Stimulated activated CD8-positive, alpha-beta memory T cell treated with anti-CD3 and anti-CD28 coated beads, Interleukin-12 subunit alpha, Interleukin-12 subunit beta, amount 100 ng/mL, for 24 hours (primary cell): ENCODE results near the gene SPRYD7.
A peak's percentile ranks its signal among the peaks of the same experiment; 100 is the strongest.
"Not testable (repeated sequence)": the region's sequence is repeated elsewhere in the genome, so short reads cannot be mapped to it uniquely, and the experiment has no call there.

Experiments used
- DNase-seq: peaks from one replicate; pipeline ENCODE4 v3.0.0-alpha.2; 2020; ENCODE audit errors: extremely low read depth

SPRYD7 gene

GRCh38 chr13:49936075-49936967 lies at the start of gene SPRYD7:
Gene SPRYD7 (minus strand): TSS chr13:49936340. CDS start chr13:49936235, 105 bp downstream.
- peak; percentile 89 for DNase-seq

GRCh38 chr13:49985129-49985528 lies 49.0 kb upstream of the SPRYD7 start:
- DNase-seq, result no peak

- DNase-seq, result no peak
Observed at GRCh38 chr13:49980266-49980665, 44.1 kb upstream of the SPRYD7 start.

GRCh38 chr13:49977992-49978391 lies 41.9 kb upstream of the SPRYD7 start:
- DNase-seq, result no peak

- DNase-seq, result peak; percentile 32
Observed at GRCh38 chr13:49976314-49977258, 40.4 kb upstream of the SPRYD7 start.

- DNase-seq, result no peak
Observed at GRCh38 chr13:49975826-49976225, 39.7 kb upstream of the SPRYD7 start.

GRCh38 chr13:49972709-49973108 lies 36.6 kb upstream of the SPRYD7 start:
- no peak for DNase-seq

- no peak for DNase-seq
Observed at GRCh38 chr13:49967456-49967855, 31.3 kb upstream of the SPRYD7 start.

GRCh38 chr13:49958321-49958720 lies 22.2 kb upstream of the SPRYD7 start:
- no peak for DNase-seq

- DNase-seq, result no peak
Observed at GRCh38 chr13:49956131-49956530, 20.0 kb upstream of the SPRYD7 start.

- DNase-seq, result no peak
Observed at GRCh38 chr13:49954674-49955455, 18.7 kb upstream of the SPRYD7 start.

- no peak for DNase-seq
Observed at GRCh38 chr13:49953560-49953959, 17.4 kb upstream of the SPRYD7 start.

GRCh38 chr13:49951754-49952535 lies 15.8 kb upstream of the SPRYD7 start:
- DNase-seq, result no peak

- not testable (repeated sequence) for DNase-seq
Observed at GRCh38 chr13:49948777-49949270, 12.7 kb upstream of the SPRYD7 start.

- no peak for DNase-seq
Observed at GRCh38 chr13:49939321-49939720, 3.2 kb upstream of the SPRYD7 start.

- no peak for DNase-seq
Observed at GRCh38 chr13:49938921-49939320, 2.8 kb upstream of the SPRYD7 start.

- DNase-seq, result no peak
Observed at GRCh38 chr13:49938314-49938713, 2.2 kb upstream of the SPRYD7 start.

- no peak for DNase-seq
Observed at GRCh38 chr13:49936968-49937273, 781 bp upstream of the SPRYD7 start.

GRCh38 chr13:49935171-49936074 lies 717 bp downstream of the SPRYD7 start:
- peak; percentile 1 for DNase-seq

GRCh38 chr13:49933511-49933910 lies 2.6 kb downstream of the SPRYD7 start:
- no peak for DNase-seq
